GM12874 (cell line): ENCODE measurements around the gene EFS.

ENCODE experiments used
- TF ChIP-seq, protein P1 (sequence below): IDR thresholded peaks from 2 replicates; pipeline ENCODE4 v1.5.1; 2011; ENCODE audit warnings: low read depth, mild to moderate bottlenecking, control low read depth, low read length, moderate library complexity; ENCODE audit not compliant: insufficient read depth

Gene EFS

DNA sequence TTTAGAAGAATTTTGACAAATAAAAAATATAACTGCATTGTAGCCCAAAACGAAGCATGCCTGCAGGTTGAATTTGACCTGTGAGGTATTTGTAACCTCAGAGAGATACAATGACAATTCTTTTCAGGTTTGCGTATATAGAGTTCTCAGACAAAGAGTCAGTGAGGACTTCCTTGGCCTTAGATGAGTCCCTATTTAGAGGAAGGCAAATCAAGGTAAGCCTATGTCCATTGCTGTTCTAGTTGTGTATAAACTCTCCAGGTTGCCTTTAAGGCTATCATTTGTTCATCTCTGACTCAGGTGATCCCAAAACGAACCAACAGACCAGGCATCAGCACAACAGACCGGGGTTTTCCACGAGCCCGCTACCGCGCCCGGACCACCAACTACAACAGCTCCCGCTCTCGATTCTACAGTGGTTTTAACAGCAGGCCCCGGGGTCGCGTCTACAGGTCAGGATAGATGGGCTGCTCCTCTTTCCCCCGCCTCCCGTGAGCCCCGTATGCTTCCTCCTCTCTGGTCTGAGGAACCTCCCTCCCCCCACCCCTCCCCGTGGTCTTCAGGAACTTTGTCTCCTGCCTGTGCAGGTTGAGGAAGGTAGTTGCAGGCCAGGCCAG lies 41.0 kb downstream of the EFS start:
- TF ChIP-seq, protein P1, sequence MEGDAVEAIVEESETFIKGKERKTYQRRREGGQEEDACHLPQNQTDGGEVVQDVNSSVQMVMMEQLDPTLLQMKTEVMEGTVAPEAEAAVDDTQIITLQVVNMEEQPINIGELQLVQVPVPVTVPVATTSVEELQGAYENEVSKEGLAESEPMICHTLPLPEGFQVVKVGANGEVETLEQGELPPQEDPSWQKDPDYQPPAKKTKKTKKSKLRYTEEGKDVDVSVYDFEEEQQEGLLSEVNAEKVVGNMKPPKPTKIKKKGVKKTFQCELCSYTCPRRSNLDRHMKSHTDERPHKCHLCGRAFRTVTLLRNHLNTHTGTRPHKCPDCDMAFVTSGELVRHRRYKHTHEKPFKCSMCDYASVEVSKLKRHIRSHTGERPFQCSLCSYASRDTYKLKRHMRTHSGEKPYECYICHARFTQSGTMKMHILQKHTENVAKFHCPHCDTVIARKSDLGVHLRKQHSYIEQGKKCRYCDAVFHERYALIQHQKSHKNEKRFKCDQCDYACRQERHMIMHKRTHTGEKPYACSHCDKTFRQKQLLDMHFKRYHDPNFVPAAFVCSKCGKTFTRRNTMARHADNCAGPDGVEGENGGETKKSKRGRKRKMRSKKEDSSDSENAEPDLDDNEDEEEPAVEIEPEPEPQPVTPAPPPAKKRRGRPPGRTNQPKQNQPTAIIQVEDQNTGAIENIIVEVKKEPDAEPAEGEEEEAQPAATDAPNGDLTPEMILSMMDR: no peak

DNA sequence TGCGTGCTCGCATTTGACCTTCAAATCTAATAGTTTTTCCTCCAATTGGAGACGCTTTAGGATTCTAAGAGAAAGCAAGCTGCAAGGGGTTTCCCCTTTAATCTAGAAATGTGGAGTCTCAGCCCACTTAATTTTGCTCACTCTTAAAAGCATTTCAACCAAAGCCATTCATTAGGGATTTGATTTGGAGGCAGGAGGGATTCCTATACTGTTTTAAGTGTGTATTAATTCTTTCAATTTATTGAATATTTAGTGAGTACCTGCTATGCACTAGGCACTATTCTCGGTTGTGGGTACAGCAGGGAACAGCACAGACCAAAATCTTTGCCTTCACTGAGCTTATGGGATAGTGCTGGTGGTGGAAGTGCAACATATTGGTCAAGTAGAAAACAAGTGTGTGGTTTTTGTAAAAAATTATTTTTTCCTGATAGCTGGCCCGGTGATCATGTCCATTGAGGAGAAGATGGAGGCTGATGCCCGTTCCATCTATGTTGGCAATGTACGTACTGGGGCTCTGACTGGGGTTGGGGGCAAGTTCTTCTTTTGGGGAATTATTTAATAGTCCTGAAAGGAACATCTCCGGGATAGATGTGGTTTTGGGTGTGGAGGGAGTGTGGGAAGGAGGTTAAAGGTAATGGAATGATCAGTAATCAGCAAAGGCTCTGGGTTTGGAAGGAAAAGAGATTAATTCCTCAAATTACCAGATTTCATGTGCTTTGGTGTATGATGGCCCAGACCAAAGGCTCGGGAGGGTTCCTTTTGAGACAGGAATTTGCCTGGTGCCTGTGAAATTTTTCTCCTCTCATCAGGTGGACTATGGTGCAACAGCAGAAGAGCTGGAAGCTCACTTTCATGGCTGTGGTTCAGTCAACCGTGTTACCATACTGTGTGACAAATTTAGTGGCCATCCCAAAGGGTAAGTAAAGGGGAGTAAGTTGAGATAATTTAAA lies 42.1 kb downstream of the EFS start:
- TF ChIP-seq, protein P1: no peak

DNA sequence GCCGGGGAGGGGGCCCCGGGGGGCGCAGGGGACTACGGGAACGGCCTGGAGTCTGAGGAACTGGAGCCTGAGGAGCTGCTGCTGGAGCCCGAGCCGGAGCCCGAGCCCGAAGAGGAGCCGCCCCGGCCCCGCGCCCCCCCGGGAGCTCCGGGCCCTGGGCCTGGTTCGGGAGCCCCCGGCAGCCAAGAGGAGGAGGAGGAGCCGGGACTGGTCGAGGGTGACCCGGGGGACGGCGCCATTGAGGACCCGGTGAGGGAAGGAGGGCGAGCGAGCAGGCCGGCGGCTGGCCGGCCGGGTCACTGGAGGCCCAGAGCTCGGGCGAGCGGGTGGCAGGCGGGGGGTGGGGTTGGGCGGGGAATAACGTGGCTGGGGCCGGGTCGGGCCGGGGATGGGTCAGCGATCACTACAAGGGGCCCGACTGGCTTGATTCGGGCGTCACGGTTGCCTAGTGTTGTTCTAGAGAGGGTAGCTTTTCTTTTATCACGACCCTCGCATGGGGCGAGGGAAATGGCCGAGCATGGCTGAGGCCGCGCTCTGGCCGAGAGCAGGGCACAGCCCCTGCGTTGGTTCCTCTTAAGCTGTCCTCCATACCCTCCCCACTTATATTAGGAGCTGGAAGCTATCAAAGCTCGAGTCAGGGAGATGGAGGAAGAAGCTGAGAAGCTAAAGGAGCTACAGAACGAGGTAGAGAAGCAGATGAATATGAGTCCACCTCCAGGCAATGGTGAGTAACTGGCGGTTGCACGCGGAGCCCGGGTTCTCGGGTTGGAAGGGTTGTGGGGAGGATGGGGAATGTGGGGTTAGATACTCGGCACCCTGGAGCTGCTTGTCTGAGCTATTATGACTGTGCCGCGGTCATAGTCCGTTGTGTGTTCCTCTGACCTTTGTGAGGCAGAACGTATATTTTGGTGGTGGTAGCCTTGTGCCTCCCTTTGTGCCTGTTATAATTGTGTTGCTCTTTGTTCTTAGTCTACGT lies 43.1 kb downstream of the EFS start:
- TF ChIP-seq, protein P1: no peak

DNA sequence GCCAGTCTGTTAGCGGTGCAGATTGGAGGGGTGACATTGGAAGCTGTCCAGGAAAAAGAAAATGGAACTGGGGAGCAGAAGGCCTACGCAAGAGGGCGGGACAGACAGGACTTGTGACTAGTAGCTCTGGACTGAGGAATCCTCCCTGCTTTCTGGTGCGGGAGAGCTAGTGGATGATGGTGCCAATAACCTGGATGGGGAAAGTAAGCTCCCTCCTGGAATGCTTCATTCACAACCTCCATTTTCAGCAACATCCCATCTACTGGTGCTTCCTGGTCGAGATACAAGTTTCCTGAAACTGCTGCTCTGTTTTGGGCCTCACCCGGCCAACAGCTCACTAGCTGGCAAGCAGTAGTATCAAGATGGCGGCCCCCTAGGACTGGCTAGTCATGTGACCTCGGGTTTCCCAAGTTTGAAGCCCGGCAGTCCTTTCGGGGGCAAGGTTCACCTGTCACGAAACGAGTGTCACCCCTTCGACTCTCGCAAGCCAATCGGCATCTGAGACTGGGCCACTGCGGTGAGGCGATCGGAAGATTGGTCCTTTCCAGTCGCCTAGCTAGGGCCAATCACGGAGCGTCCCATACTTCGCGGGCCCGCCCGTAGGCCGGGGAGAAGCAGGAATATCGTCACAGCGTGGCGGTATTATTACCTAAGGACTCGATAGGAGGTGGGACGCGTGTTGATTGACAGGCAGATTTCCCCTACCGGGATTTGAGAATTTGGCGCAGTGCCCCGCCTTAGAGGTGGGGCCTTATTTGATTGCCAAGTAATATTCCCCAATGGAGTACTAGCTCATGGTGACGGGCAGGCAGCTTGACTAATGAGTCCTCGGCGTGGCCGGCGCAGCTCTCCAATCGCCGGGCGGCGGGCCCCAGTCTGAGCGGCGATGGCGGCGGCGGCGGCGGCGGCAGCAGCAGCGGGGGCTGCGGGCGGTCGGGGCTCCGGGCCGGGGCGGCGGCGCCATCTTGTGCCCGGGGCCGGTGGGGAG lies 44.1 kb downstream of the EFS start, which contains the start of gene PABPN1:
TSS of gene PABPN1 (plus strand) at position 874 of the 988 bp plus-strand sequence. CDS start at position 887, 13 bp downstream.
- TF ChIP-seq, protein P1: no peak

DNA sequence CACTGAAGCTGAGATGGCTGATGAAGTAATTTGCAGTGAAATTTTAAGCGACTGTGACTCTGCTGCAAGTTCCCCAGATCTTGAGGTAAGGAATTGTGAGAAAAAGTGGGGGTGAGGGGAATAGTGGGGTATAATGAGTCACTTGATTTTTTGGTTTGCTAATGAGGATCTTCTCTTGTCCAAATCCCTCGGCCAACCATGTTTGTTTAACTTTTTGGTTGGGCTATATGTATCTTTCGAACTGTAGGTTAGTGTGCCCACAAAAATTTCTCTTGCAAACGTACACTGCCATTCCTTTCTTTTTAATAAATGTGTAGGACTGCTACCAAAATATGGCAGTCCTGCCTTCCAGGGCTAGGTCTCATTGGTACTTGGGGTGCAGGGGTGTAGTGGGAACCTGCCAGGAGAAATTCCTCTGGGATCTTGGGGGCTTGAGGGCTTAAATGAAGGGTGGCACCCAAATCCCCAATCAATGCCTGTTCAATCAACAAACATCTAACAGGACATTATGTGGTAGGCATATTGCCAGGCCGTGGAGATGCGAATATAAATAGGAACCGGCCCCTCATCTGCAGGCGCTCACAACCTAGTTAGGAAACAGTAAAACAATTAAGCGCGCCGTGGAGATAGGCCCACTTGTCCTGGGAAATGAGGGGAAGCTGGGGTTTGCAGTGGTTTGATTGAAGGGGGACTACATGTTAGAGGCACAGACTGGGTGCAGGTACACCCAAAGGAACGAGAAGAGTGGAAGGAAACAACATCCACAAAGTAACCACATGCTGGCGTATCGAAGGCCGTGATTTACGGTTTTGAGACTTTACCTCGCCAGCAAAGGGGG lies 45.0 kb downstream of the EFS start:
- TF ChIP-seq, protein P1: no peak

DNA sequence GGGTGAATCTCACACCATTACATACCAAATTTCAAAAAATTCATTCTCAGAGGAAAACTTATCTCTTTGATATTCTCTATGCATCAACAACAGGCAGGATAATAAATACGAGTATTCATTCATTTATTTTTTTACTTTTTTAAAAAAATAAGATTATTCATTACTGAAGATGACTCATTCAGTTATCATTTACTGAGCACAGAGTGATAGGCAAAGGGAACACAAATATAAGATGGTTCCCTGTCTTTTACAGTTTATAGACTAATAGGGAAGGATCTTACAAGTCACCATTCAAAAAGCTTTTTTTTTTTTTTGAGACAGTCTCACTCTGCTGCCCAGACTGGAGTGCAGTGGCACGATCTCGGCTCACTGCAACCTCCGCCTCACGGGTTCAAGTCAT lies 48.7 kb downstream of the EFS start:
- TF ChIP-seq, protein P1: no peak
